H9 (cell line): ENCODE data around the gene FUT4. TPM values are rescaled to one million over a fixed set of nuclear protein-coding genes. Genes with fewer than 3 reads are reported as not detected.

ENCODE experiments used
- DNase-seq: peaks from one replicate; pipeline ENCODE4 v3.0.0-alpha.2; 2017
- H2AFZ ChIP-seq: one replicate; pipeline ENCODE4 v1.6.1; 2013; ENCODE audit warnings: mild to moderate bottlenecking, low read length, control low read depth, moderate library complexity
- H2AK5ac ChIP-seq: 2 replicates; pipeline ENCODE4 v1.6.1; 2013; ENCODE audit warnings: low read length, control low read depth, mixed read lengths; ENCODE audit not compliant: insufficient read length
- H2BK120ac ChIP-seq: one replicate; pipeline ENCODE4 v1.6.1; 2013; ENCODE audit warnings: low read depth, mild to moderate bottlenecking, low read length, control low read depth, inconsistent platforms; ENCODE audit not compliant: poor library complexity, severe bottlenecking
- H2BK12ac ChIP-seq: 2 replicates; pipeline ENCODE4 v1.6.1; 2013; ENCODE audit warnings: low read length, control low read depth, mixed read lengths, low read depth; ENCODE audit not compliant: insufficient read length
- H2BK15ac ChIP-seq: 2 replicates; pipeline ENCODE4 v1.6.1; 2013; ENCODE audit warnings: low read depth, low read length, control low read depth
- H2BK20ac ChIP-seq: one replicate; pipeline ENCODE4 v1.6.1; 2013; ENCODE audit warnings: low read depth, mild to moderate bottlenecking, low read length, control low read depth, inconsistent platforms; ENCODE audit not compliant: poor library complexity, severe bottlenecking
- H2BK5ac ChIP-seq: 2 replicates; pipeline ENCODE4 v1.6.1; 2013; ENCODE audit warnings: low read length, control low read depth, mixed read lengths; ENCODE audit not compliant: insufficient read length
- H3K14ac ChIP-seq: 2 replicates; pipeline ENCODE4 v1.6.1; 2013; ENCODE audit warnings: low read length, control low read depth; ENCODE audit not compliant: insufficient read depth
- H3K18ac ChIP-seq: 2 replicates; pipeline ENCODE4 v1.6.1; 2013; ENCODE audit warnings: low read depth, mild to moderate bottlenecking, mixed read lengths, low read length, control low read depth; ENCODE audit not compliant: insufficient read length
- H3K23ac ChIP-seq: 2 replicates; pipeline ENCODE4 v1.6.1; 2013; ENCODE audit warnings: low read length, control low read depth, mixed read lengths, low read depth; ENCODE audit not compliant: insufficient read length
- H3K23me2 ChIP-seq: 2 replicates; pipeline ENCODE4 v1.6.1; 2013; ENCODE audit warnings: low read depth, mild to moderate bottlenecking, mixed read lengths, low read length, control low read depth; ENCODE audit not compliant: insufficient read length, poor library complexity, severe bottlenecking
- H3K27ac ChIP-seq: 2 replicates; pipeline ENCODE4 v1.5.1; 2013; ENCODE audit warnings: low read length, control low read depth, mixed read lengths, low read depth; ENCODE audit not compliant: insufficient read length
- H3K27me3 ChIP-seq: 2 replicates; pipeline ENCODE4 v1.6.1; 2013; ENCODE audit warnings: low read length, control low read depth, inconsistent platforms; ENCODE audit not compliant: insufficient read depth
- H3K4ac ChIP-seq: 2 replicates; pipeline ENCODE4 v1.6.1; 2013; ENCODE audit warnings: low read depth, mild to moderate bottlenecking, control low read depth, inconsistent platforms, low read length, moderate library complexity
- H3K4me1 ChIP-seq: 2 replicates; pipeline ENCODE4 v1.6.1; 2013; ENCODE audit warnings: low read length, control low read depth, inconsistent platforms; ENCODE audit not compliant: insufficient read depth
- H3K4me2 ChIP-seq: 2 replicates; pipeline ENCODE4 v1.6.1; 2013; ENCODE audit warnings: low read length, control low read depth, mixed read lengths; ENCODE audit not compliant: insufficient read length, insufficient read depth
- H3K56ac ChIP-seq: 2 replicates; pipeline ENCODE4 v1.6.1; 2013; ENCODE audit warnings: low read depth, mild to moderate bottlenecking, mixed read lengths, low read length, control low read depth; ENCODE audit not compliant: insufficient read length
- H3K79me1 ChIP-seq: 2 replicates; pipeline ENCODE4 v1.6.1; 2013; ENCODE audit warnings: low read depth, mild to moderate bottlenecking, moderate library complexity, low read length, control low read depth, inconsistent platforms; ENCODE audit not compliant: insufficient read depth, poor library complexity, severe bottlenecking
- H3K79me2 ChIP-seq: 2 replicates; pipeline ENCODE4 v1.6.1; 2013; ENCODE audit warnings: low read length, control low read depth, inconsistent platforms; ENCODE audit not compliant: insufficient read depth
- H3K9ac ChIP-seq: 2 replicates; pipeline ENCODE4 v1.6.1; 2013; ENCODE audit warnings: low read length, control low read depth, mixed read lengths; ENCODE audit not compliant: insufficient read length; ENCODE audit errors: extremely low read depth
- H3K9me3 ChIP-seq: one replicate; pipeline ENCODE4 v1.6.1; 2013; ENCODE audit warnings: low read depth, low read length, inconsistent platforms; ENCODE audit not compliant: control insufficient read depth
- H3T11ph ChIP-seq: one replicate; pipeline ENCODE4 v1.6.1; 2013; ENCODE audit warnings: mild to moderate bottlenecking, low read length, control low read depth, inconsistent platforms
- H4K20me1 ChIP-seq: one replicate; pipeline ENCODE4 v1.6.1; 2013; ENCODE audit not compliant: control insufficient read depth, insufficient read length, insufficient read depth
- H4K5ac ChIP-seq: 2 replicates; pipeline ENCODE4 v1.6.1; 2013; ENCODE audit warnings: low read depth, mild to moderate bottlenecking, mixed read lengths, low read length, control low read depth; ENCODE audit not compliant: insufficient read length
- H4K8ac ChIP-seq: replicated peaks from 2 replicates; pipeline ENCODE4 v1.6.1; 2013; ENCODE audit warnings: low read length, control low read depth, mixed read lengths, low read depth; ENCODE audit not compliant: insufficient read length
- H4K91ac ChIP-seq: 2 replicates; pipeline ENCODE4 v1.6.1; 2013; ENCODE audit warnings: low read depth, mild to moderate bottlenecking, moderate library complexity, mixed read lengths, low read length, control low read depth; ENCODE audit not compliant: insufficient read length
- H3K27ac Mint-ChIP-seq, 3 experiments: 2 replicates in 2 of 3; 3 replicates in 1 of 3; pipeline ENCODE4 v1.8.0; 2020 to 2021; ENCODE audit warnings: mixed read lengths in 3 of 3, mild to moderate bottlenecking in 1 of 3, moderate library complexity in 1 of 3
- H3K27me3 Mint-ChIP-seq: 2 replicates; pipeline ENCODE4 v1.8.0; 2021; ENCODE audit warnings: low read depth, mild to moderate bottlenecking, moderate library complexity, mixed read lengths
- H3K36me3 Mint-ChIP-seq, 3 experiments: 2 replicates in 2 of 3; 3 replicates in 1 of 3; pipeline ENCODE4 v1.8.0; 2020 to 2021; ENCODE audit warnings: low read depth in 3 of 3, mixed read lengths in 3 of 3; ENCODE audit not compliant: insufficient read depth in 1 of 3
- H3K4me1 Mint-ChIP-seq, 2 experiments: 2 replicates each; pipeline ENCODE4 v1.8.0; 2020; ENCODE audit warnings: mixed read lengths in 2 of 2
- H3K4me3 Mint-ChIP-seq, 2 experiments: 2 replicates in 1 of 2; 3 replicates in 1 of 2; pipeline ENCODE4 v1.8.0; 2020 to 2021; ENCODE audit warnings: mild to moderate bottlenecking in 2 of 2, mixed read lengths in 2 of 2, moderate library complexity in 1 of 2
- H3K9me3 Mint-ChIP-seq, 2 experiments: 2 replicates in 1 of 2; 3 replicates in 1 of 2; pipeline ENCODE4 v1.8.0; 2020; ENCODE audit warnings: mild to moderate bottlenecking in 2 of 2, mixed read lengths in 2 of 2, moderate library complexity in 1 of 2
- CTCF ChIP-seq: fragments of 200-600 bp; sonication (generic); conservative IDR thresholded peaks from 3 replicates; pipeline ENCODE4 v1.8.0; 2021; ENCODE audit warnings: antibody characterized with exemption, mild to moderate bottlenecking
- WGBS: extraction: QIAGEN DNeasy Blood & Tissue Kit; methylation state at CpG from one replicate; pipeline ENCODE4 v1.1.7; 2013; ENCODE audit warnings: missing lambda C conversion rate, low lambda C conversion rate, mixed read lengths; ENCODE audit not compliant: insufficient read length; ENCODE audit errors: extremely low coverage; 5-methylcytosine and 5-hydroxymethylcytosine counted together
- total RNA-seq: library from RNA; stranded (reverse); gene quantifications from 2 replicates; pipeline ENCODE4 v1.2.1, GENCODE V29; 2021

FUT4 gene
- total RNA-seq, 1 experiment from 2014 or later = 5.3 TPM

- no peak overlapping the region for H3K27ac ChIP-seq
- no peak overlapping the region for H2BK5ac ChIP-seq
- Mint-ChIP-seq H3K36me3 (no peaks in the 10 kb centered on the region), H3K27ac (no peak overlapping the region), H3K27me3 (peaks cover 18% of the 10 kb centered on the region), H3K4me3 (no peak overlapping the region), H3K9me3 (no peaks in the 10 kb centered on the region), H3K4me1 (peaks cover 6% of the 10 kb centered on the region in 2 experiments)
- no CpG with 5 or more reads among the region's 5 CpGs for WGBS
- no peak overlapping the region for H2BK20ac ChIP-seq
- no peak overlapping the region for H3K56ac ChIP-seq
- TF ChIP-seq CTCF = no peak
- H3K23me2 ChIP-seq = no peaks in the 10 kb centered on the region
- H2AK5ac ChIP-seq = no peak overlapping the region
- H3K27me3 ChIP-seq = no peaks in the 10 kb centered on the region
- H3K79me1 ChIP-seq = no peaks in the 10 kb centered on the region
- H4K5ac ChIP-seq = no peak overlapping the region
- H3K79me2 ChIP-seq = no peaks in the 10 kb centered on the region
- no peaks in the 10 kb centered on the region for H4K20me1 ChIP-seq
- H3K9me3 ChIP-seq = no peaks in the 10 kb centered on the region
- H2BK120ac ChIP-seq = no peak overlapping the region
- no peak overlapping the region for H3K4ac ChIP-seq
- no peak overlapping the region for H3K14ac ChIP-seq
- H2BK15ac ChIP-seq = no peak overlapping the region
- no peak overlapping the region for H3K4me2 ChIP-seq
- no peaks in the 10 kb centered on the region for H3K4me1 ChIP-seq
- H3K9ac ChIP-seq = no peak overlapping the region
- DNase-seq = no peak
- H3K18ac ChIP-seq = no peak overlapping the region
- H3T11ph ChIP-seq = no peak overlapping the region
- H2BK12ac ChIP-seq = no peak overlapping the region
- H3K23ac ChIP-seq = no peak overlapping the region
- H4K91ac ChIP-seq = no peak overlapping the region
- H2AFZ ChIP-seq = no peak overlapping the region
- no peak overlapping the region for H4K8ac ChIP-seq
Observed at GRCh38 chr11:94584978-94585377, 41.3 kb downstream of the FUT4 start.
